MM.1S (cell line): ENCODE results near the gene PTS.

Experiments used
- DNase-seq: peaks from one replicate; pipeline ENCODE4 v3.0.0-alpha.2; 2015
- H2AFZ ChIP-seq: fragments of 300-600 bp; sonication (generic); 2 replicates; pipeline ENCODE4 v1.6.0; 2016; ENCODE audit warnings: antibody characterized with exemption, low read length
- H3F3A ChIP-seq: fragments of 300-600 bp; sonication (generic); 2 replicates; pipeline ENCODE4 v1.6.1; 2016; ENCODE audit warnings: mild to moderate bottlenecking, antibody characterized with exemption, low read length, moderate library complexity, mixed read lengths; ENCODE audit not compliant: insufficient read depth
- H3K27ac ChIP-seq: fragments of 300-600 bp; sonication (generic); 2 replicates; pipeline ENCODE4 v1.5.1; 2016; ENCODE audit warnings: mild to moderate bottlenecking, low read length
- H3K27me3 ChIP-seq: fragments of 300-600 bp; sonication (generic); replicated peaks from 2 replicates; pipeline ENCODE4 v1.6.0; 2016; ENCODE audit warnings: low read length; ENCODE audit not compliant: insufficient read depth
- H3K36me3 ChIP-seq: fragments of 300-600 bp; sonication (generic); replicated peaks from 2 replicates; pipeline ENCODE4 v1.6.1; 2016; ENCODE audit warnings: mild to moderate bottlenecking, low read length, mixed read lengths; ENCODE audit not compliant: insufficient read depth
- H3K4me1 ChIP-seq: fragments of 300-600 bp; sonication (generic); 2 replicates; pipeline ENCODE4 v1.6.1; 2016; ENCODE audit warnings: low read length, mixed read lengths
- H3K4me2 ChIP-seq: fragments of 300-600 bp; sonication (generic); 2 replicates; pipeline ENCODE4 v1.6.0; 2016; ENCODE audit warnings: low read depth, low read length
- H3K4me3 ChIP-seq: fragments of 300-600 bp; sonication (generic); 2 replicates; pipeline ENCODE4 v1.5.1; 2016; ENCODE audit warnings: low read length, mixed read lengths
- H3K79me2 ChIP-seq: fragments of 300-600 bp; sonication (generic); 2 replicates; pipeline ENCODE4 v1.6.1; 2016; ENCODE audit warnings: mixed run types, low read length, mixed read lengths
- H3K9ac ChIP-seq: fragments of 300-600 bp; sonication (generic); 2 replicates; pipeline ENCODE4 v1.6.1; 2016; ENCODE audit warnings: low read length, mixed read lengths
- H3K9me2 ChIP-seq: fragments of 300-600 bp; sonication (generic); replicated peaks from 2 replicates; pipeline ENCODE4 v1.6.1; 2016; ENCODE audit warnings: mild to moderate bottlenecking, low read length, mixed read lengths; ENCODE audit not compliant: insufficient read depth
- H3K9me3 ChIP-seq: fragments of 300-600 bp; sonication (generic); replicated peaks from 2 replicates; pipeline ENCODE4 v1.6.1; 2016; ENCODE audit warnings: mild to moderate bottlenecking, low read length, mixed read lengths; ENCODE audit not compliant: insufficient read depth
- H4K20me1 ChIP-seq: fragments of 300-600 bp; sonication (generic); 2 replicates; pipeline ENCODE4 v1.6.1; 2016; ENCODE audit warnings: mild to moderate bottlenecking, low read length, moderate library complexity, mixed read lengths; ENCODE audit not compliant: insufficient read depth
- CTCF ChIP-seq: fragments of 300-600 bp; sonication (generic); IDR thresholded peaks from 2 replicates; pipeline ENCODE4 v1.5.1; 2016; ENCODE audit warnings: antibody characterized with exemption, low read length, mixed read lengths
- EZH2 ChIP-seq: fragments of 300-600 bp; sonication (generic); optimal IDR thresholded peaks from 2 replicates; pipeline ENCODE3; 2017; ENCODE audit warnings: low read depth, mild to moderate bottlenecking, antibody characterized with exemption, low read length, mixed read lengths
- EZH2phosphoT487 ChIP-seq: fragments of 300-600 bp; sonication (generic); IDR thresholded peaks from 2 replicates; pipeline ENCODE4 v1.6.1; 2018; ENCODE audit warnings: antibody characterized with exemption, low read length

PTS gene

GRCh38 chr11:112226062-112226830 lies at the start of gene PTS:
TSS of gene PTS (plus strand) at chr11:112226428. CDS start at chr11:112226444, 16 bp downstream.
- Histone ChIP-seq H3K27me3 (no peaks in the 10 kb centered on the region), H3K4me3 (peak within 1 kb of the TSS; percentile 68), H3K4me2 (peak within 1 kb of the TSS; percentile 87), H3K9me3 (no peaks in the 10 kb centered on the region), H3K79me2 (peaks cover 26% of the 10 kb centered on the region), H4K20me1 (no peaks in the 10 kb centered on the region), H3K9me2 (no peaks in the 10 kb centered on the region), H3K4me1 (0 out of 2 replicates have a peak, but pooled peaks cover 6% of the 10 kb centered on the region), H3K36me3 (no peaks in the 10 kb centered on the region), H3K27ac (peak within 1 kb of the TSS; percentile 57), H3F3A (no peaks in the 10 kb centered on the region), H2AFZ (peak within 1 kb of the TSS; percentile 80), H3K9ac (peak within 1 kb of the TSS; percentile 75)
- peak; percentile 90 for DNase-seq
- no peak for TF ChIP-seq EZH2
- no peak for TF ChIP-seq EZH2phosphoT487

- H3F3A ChIP-seq, result 0 out of 2 replicates have a peak, but pooled peaks cover 4% of the 10 kb centered on the region
These were observed 48.6 kb upstream of the PTS start for GRCh38 chr11:112177589-112177988.

GRCh38 chr11:112178428-112178827 lies 47.8 kb upstream of the PTS start:
- Histone ChIP-seq H3K27me3 (no peaks in the 10 kb centered on the region), H3K9ac (no peak overlapping the region), H2AFZ (no peak overlapping the region), H3K4me3 (no peak overlapping the region), H3K36me3 (no peaks in the 10 kb centered on the region), H3K79me2 (no peaks in the 10 kb centered on the region), H3K27ac (no peak overlapping the region), H3K9me3 (no peaks in the 10 kb centered on the region), H3K4me1 (peaks cover 16% of the 10 kb centered on the region), H3K9me2 (no peaks in the 10 kb centered on the region), H3F3A (0 out of 2 replicates have a peak, but pooled peaks cover 4% of the 10 kb centered on the region), H4K20me1 (no peaks in the 10 kb centered on the region), H3K4me2 (peak overlapping the region; percentile 32; the same call in 1 of the 2 replicates)
- no peak for DNase-seq
- TF ChIP-seq EZH2, result no peak
- no peak for TF ChIP-seq EZH2phosphoT487
- no peak for TF ChIP-seq CTCF

More at GRCh38 chr11:112177589-112177988, 48.6 kb upstream of the PTS start:
- no peak overlapping the region for H3K27ac ChIP-seq
- H2AFZ ChIP-seq, result no peak overlapping the region
- no peaks in the 10 kb centered on the region for H3K27me3 ChIP-seq
- TF ChIP-seq EZH2 (no peak), EZH2phosphoT487 (no peak), CTCF (no peak)
- DNase-seq, result no peak
- no peaks in the 10 kb centered on the region for H3K9me2 ChIP-seq
- no peaks in the 10 kb centered on the region for H4K20me1 ChIP-seq
- H3K4me2 ChIP-seq, result no peak overlapping the region
- no peak overlapping the region for H3K4me3 ChIP-seq
- no peak overlapping the region for H3K9ac ChIP-seq
- no peaks in the 10 kb centered on the region for H3K36me3 ChIP-seq
- H3K4me1 ChIP-seq, result peaks cover 16% of the 10 kb centered on the region
- H3K79me2 ChIP-seq, result no peaks in the 10 kb centered on the region
- no peaks in the 10 kb centered on the region for H3K9me3 ChIP-seq

- no peaks in the 10 kb centered on the region for H4K20me1 ChIP-seq
- no peaks in the 10 kb centered on the region for H3K79me2 ChIP-seq
- no peaks in the 10 kb centered on the region for H3K9me2 ChIP-seq
- no peak for DNase-seq
- TF ChIP-seq CTCF, result no peak
- H3K4me3 ChIP-seq, result no peak overlapping the region
- H3K27me3 ChIP-seq, result no peaks in the 10 kb centered on the region
- no peak overlapping the region for H3K9ac ChIP-seq
- no peaks in the 10 kb centered on the region for H3K9me3 ChIP-seq
- 0 out of 2 replicates have a peak, but pooled peaks cover 4% of the 10 kb centered on the region for H3F3A ChIP-seq
- no peak overlapping the region for H3K27ac ChIP-seq
- no peaks in the 10 kb centered on the region for H3K36me3 ChIP-seq
- H3K4me1 ChIP-seq, result peaks cover 16% of the 10 kb centered on the region
- no peak overlapping the region for H2AFZ ChIP-seq
- peak overlapping the region; percentile 32; the same call in 1 of the 2 replicates for H3K4me2 ChIP-seq
These were observed 47.3 kb upstream of the PTS start for GRCh38 chr11:112178936-112179335.
